Breast epithelium (tissue), 4 donors: Measurements from ENCODE around the gene SRP9. TPM values are rescaled to one million over a fixed set of nuclear protein-coding genes. Genes with fewer than 3 reads are reported as not detected.

Source experiments
- DNase-seq, 2 donors: peaks; one replicate each; pipeline ENCODE4 v3.0.0-alpha.2; 2019; ENCODE audit warnings: low spot score in 2 of 2
- H3K27ac ChIP-seq, 2 donors: fragments of 200-600 bp; sonication (generic) in 1 of 2; one replicate each; pipeline ENCODE4 v1.5.1; 2016 to 2019; ENCODE audit warnings: mild to moderate bottlenecking in 1 of 2
- H3K27me3 ChIP-seq, 2 donors: fragments of 200-600 bp; sonication (generic) in 1 of 2; one replicate each; pipeline versions ENCODE4 v1.5.1 to v1.6.0; 2017 to 2019; ENCODE audit warnings: control low read depth in 1 of 2, mild to moderate bottlenecking in 1 of 2
- H3K36me3 ChIP-seq: fragments of 200-600 bp; one replicate; pipeline ENCODE4 v1.5.1; 2019
- H3K4me1 ChIP-seq, 2 donors: fragments of 200-600 bp; sonication (generic); one replicate each; pipeline ENCODE4 v1.5.1; 2016 to 2019; ENCODE audit warnings: control low read depth in 1 of 2
- H3K4me3 ChIP-seq, 3 donors: fragments of 200-600 bp; sonication (generic); 1 replicate in 2 of 3; 2 replicates in 1 of 3; pipeline ENCODE4 v1.5.1; 2016 to 2019; ENCODE audit warnings: mild to moderate bottlenecking in 3 of 3, moderate library complexity in 2 of 3
- H3K9me3 ChIP-seq, 2 donors: fragments of 200-600 bp; sonication (generic) in 1 of 2; one replicate each; pipeline ENCODE4 v1.5.1; 2016 to 2019; ENCODE audit warnings: control low read depth in 1 of 2
- CTCF ChIP-seq, 3 donors: fragments of 450-650 bp; IDR thresholded peaks; one replicate each; pipeline ENCODE4 v1.5.1; 2016 to 2017; ENCODE audit warnings: antibody characterized with exemption in 3 of 3, mild to moderate bottlenecking in 3 of 3, moderate library complexity in 3 of 3
- POLR2A ChIP-seq: fragments of 450-650 bp; IDR thresholded peaks from one replicate; pipeline ENCODE4 v1.6.1; 2016; ENCODE audit warnings: antibody characterized with exemption, mild to moderate bottlenecking, moderate library complexity
- POLR2AphosphoS5 ChIP-seq, 3 donors: sonication (generic); formaldehyde crosslinking; IDR thresholded peaks; one replicate each; pipeline ENCODE4 v1.6.1; 2017; ENCODE audit warnings: antibody characterized with exemption in 3 of 3
- intact Hi-C: fragments of 100-400 bp; cut with DNase I; formaldehyde crosslinking; loops from one replicate; pipeline ENCODE4 v1.15.1; 2023; ENCODE audit warnings: low total_unique reads
- total RNA-seq, 3 donors: library from RNA; depleted of rRNA; stranded (reverse); fragments of >200 nt; gene quantifications; one replicate each; pipeline ENCODE4 v1.1.0, GENCODE V29; 2016

The SRP9 gene
- total RNA-seq, result 100 to 1,000 TPM; 168 to 251 (median 205) TPM

GRCh38 chr1:225777583-225778336 is at the start of gene SRP9:
Gene SRP9, plus strand, starts transcription at chr1:225777826. Its CDS starts 115 bp downstream, at chr1:225777941.
- Histone ChIP-seq H3K27ac (peak within 1 kb of the TSS; percentile 97 to 99), H3K4me3 (peak within 1 kb of the TSS; percentile 84 to 92 (median 88)), H3K27me3 (no peaks in the 10 kb centered on the region), H3K4me1 (peaks cover 4 to 18% of the 10 kb centered on the region in 2 donors), H3K36me3 (no peaks in the 10 kb centered on the region), H3K9me3 (no peaks in the 10 kb centered on the region)
- peak; percentile 99 for DNase-seq
- intact Hi-C loops, result loop anchor here (10.0 kb wide), 1 partner anchor 303 kb away; no protein-coding TSS in a partner anchor
- TF ChIP-seq POLR2A (peak; percentile 94), POLR2AphosphoS5 (IDR thresholded peaks at IDR 0.05) (peak; percentile 91 to 99 (median 97)), CTCF (IDR thresholded peaks at IDR 0.05) (peak; percentile 85 to 93 (median 91))

- no peak for TF ChIP-seq POLR2A
- TF ChIP-seq CTCF (IDR thresholded peaks at IDR 0.05), result no peak
- no peak for TF ChIP-seq POLR2AphosphoS5 (IDR thresholded peaks at IDR 0.05)
- H3K4me1 ChIP-seq, result no peaks in the 10 kb centered on the region
- no peak for DNase-seq
- H3K9me3 ChIP-seq, result no peaks in the 10 kb centered on the region
- H3K36me3 ChIP-seq, result no peaks in the 10 kb centered on the region
- no peak overlapping the region for H3K27ac ChIP-seq
- no peaks in the 10 kb centered on the region for H3K27me3 ChIP-seq
- intact Hi-C loops, result no loop called here
- H3K4me3 ChIP-seq, result no peak overlapping the region
Observed at GRCh38 chr1:225731491-225731890, 46.1 kb upstream of the SRP9 start.

- intact Hi-C loops, result no loop called here
- no peaks in the 10 kb centered on the region for H3K27me3 ChIP-seq
- H3K9me3 ChIP-seq, result no peaks in the 10 kb centered on the region
- H3K4me3 ChIP-seq, result no peak overlapping the region
- no peaks in the 10 kb centered on the region for H3K36me3 ChIP-seq
- H3K4me1 ChIP-seq, result no peaks in the 10 kb centered on the region
- H3K27ac ChIP-seq, result no peak overlapping the region
- TF ChIP-seq POLR2A (no peak), CTCF (IDR thresholded peaks at IDR 0.05) (no peak), POLR2AphosphoS5 (IDR thresholded peaks at IDR 0.05) (no peak)
- DNase-seq, result no peak
Observed at GRCh38 chr1:225733254-225733653, 44.4 kb upstream of the SRP9 start.

- peak in 1 of 2 donors; percentile 49 for DNase-seq
- Histone ChIP-seq H3K27ac (peak overlapping the region; percentile 46 to 88), H3K9me3 (no peaks in the 10 kb centered on the region), H3K36me3 (no peaks in the 10 kb centered on the region), H3K4me3 (no peak overlapping the region), H3K4me1 (no peaks in the 10 kb centered on the region), H3K27me3 (no peaks in the 10 kb centered on the region)
- intact Hi-C loops, result no loop called here
- TF ChIP-seq POLR2AphosphoS5 (IDR thresholded peaks at IDR 0.05) (peak; percentile 14 to 85 (median 77)), CTCF (IDR thresholded peaks at IDR 0.05) (no peak)
Observed at GRCh38 chr1:225735252-225736149, 42.1 kb upstream of the SRP9 start.
